OCI-LY3 (cell line): Measurements from ENCODE around the gene ZNF550.

ENCODE experiments used
- CTCF ChIP-seq: fragments of 200-600, 300-600 bp; sonication (generic); IDR thresholded peaks from 2 replicates; pipeline ENCODE4 v1.5.1; 2014; ENCODE audit warnings: antibody characterized with exemption, low read length, low read depth
- EZH2phosphoT487 ChIP-seq: fragments of 200-600 bp; shearing (Covaris generic); IDR thresholded peaks from 2 replicates; pipeline ENCODE4 v1.6.1; 2018; ENCODE audit warnings: antibody characterized with exemption, mixed run types, low read depth

- TF ChIP-seq CTCF (no peak), EZH2phosphoT487 (no peak)
These were observed 21.6 kb downstream of the ZNF550 start for GRCh38 chr19:57537953-57538547.
